GM12801 (cell line): ENCODE data around the gene NLRP2B.

ENCODE experiments used
- TF ChIP-seq, protein P1 (sequence below): IDR thresholded peaks from one replicate; pipeline ENCODE4 v1.5.1; 2011; ENCODE audit warnings: control low read depth; ENCODE audit not compliant: insufficient read length; ENCODE audit errors: extremely low read depth

NLRP2B gene

DNA sequence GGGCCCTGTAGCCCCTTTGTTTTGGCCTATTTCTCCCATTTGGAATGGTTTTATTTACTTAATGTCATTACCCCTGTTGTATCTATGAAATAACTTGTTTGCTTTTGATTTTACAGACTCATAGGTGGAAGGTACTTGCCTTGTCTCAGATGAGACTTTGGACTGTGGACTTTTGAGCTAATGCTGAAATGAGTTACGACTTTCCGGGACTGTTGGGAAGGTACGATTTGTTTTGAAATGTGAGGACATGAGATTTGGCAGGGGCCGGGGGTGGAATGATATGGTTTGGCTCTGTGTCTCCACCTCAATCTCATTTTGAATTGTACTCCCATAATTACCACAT, 39.4 kb downstream of the NLRP2B start:
- TF ChIP-seq, protein P1, sequence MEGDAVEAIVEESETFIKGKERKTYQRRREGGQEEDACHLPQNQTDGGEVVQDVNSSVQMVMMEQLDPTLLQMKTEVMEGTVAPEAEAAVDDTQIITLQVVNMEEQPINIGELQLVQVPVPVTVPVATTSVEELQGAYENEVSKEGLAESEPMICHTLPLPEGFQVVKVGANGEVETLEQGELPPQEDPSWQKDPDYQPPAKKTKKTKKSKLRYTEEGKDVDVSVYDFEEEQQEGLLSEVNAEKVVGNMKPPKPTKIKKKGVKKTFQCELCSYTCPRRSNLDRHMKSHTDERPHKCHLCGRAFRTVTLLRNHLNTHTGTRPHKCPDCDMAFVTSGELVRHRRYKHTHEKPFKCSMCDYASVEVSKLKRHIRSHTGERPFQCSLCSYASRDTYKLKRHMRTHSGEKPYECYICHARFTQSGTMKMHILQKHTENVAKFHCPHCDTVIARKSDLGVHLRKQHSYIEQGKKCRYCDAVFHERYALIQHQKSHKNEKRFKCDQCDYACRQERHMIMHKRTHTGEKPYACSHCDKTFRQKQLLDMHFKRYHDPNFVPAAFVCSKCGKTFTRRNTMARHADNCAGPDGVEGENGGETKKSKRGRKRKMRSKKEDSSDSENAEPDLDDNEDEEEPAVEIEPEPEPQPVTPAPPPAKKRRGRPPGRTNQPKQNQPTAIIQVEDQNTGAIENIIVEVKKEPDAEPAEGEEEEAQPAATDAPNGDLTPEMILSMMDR, result no peak
